ENCODE results near the gene EXOC6B. TPM values are rescaled to one million over a fixed set of nuclear protein-coding genes. Genes with fewer than 3 reads are reported as not detected.

Gene EXOC6B
- total and polyA plus RNA-seq, 9 of the 15 experiments (the other 6 are each of a cell fraction or from before 2014, with no cell fraction given): 0.28 to 4.2 (median 2.0) TPM

DNA sequence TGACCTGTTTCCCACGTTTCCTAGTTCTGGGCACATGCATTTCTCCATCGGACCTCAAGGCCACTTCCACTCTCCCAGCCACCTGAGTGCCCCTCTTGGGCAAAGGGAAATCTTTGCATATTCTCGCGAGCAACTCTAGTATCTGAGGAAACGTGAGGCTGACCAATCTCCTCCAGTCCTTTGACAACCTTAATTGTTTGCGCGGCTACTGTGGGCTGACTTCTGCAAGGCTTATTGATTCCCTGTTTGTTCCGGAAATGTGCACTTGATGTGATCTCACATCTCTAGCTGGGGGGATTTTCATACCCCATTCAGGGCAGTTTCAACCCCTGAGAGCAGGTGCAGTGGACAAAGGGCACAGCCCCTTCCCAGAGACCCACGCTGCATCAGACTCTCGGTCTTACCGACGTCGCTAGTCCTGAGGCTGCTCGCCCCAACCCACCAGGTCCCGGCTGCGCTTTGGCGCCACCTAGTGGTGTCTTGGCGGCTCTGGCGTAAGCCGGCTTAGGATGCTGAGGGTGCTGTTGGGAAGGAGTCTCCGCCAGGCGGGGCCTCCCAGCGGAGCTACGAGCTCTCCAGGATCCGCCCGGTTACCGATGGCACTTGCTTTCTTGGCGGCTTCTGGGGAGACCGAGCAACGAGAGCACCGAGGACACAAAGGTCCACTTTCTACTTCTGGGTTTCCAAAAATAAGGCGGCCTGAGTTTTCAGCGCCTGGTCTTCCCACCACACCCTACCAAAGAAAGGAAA lies 36.6 kb upstream of the EXOC6B start (continued):
- TF ChIP-seq, protein P1, sequence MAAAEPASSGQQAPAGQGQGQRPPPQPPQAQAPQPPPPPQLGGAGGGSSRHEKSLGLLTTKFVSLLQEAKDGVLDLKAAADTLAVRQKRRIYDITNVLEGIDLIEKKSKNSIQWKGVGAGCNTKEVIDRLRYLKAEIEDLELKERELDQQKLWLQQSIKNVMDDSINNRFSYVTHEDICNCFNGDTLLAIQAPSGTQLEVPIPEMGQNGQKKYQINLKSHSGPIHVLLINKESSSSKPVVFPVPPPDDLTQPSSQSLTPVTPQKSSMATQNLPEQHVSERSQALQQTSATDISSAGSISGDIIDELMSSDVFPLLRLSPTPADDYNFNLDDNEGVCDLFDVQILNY (CRISPR knock-in tag; IDR thresholded peaks at IDR 0.05): no peak
- TF ChIP-seq, protein P2, sequence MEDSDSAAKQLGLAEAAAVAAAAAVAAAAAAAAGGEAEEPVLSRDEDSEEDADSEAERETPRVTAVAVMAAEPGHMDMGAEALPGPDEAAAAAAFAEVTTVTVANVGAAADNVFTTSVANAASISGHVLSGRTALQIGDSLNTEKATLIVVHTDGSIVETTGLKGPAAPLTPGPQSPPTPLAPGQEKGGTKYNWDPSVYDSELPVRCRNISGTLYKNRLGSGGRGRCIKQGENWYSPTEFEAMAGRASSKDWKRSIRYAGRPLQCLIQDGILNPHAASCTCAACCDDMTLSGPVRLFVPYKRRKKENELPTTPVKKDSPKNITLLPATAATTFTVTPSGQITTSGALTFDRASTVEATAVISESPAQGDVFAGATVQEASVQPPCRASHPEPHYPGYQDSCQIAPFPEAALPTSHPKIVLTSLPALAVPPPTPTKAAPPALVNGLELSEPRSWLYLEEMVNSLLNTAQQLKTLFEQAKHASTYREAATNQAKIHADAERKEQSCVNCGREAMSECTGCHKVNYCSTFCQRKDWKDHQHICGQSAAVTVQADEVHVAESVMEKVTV (CRISPR knock-in tag; IDR thresholded peaks at IDR 0.05): peak; percentile 21; the same call in 1 of the 2 replicates
- TF ChIP-seq, protein P3, sequence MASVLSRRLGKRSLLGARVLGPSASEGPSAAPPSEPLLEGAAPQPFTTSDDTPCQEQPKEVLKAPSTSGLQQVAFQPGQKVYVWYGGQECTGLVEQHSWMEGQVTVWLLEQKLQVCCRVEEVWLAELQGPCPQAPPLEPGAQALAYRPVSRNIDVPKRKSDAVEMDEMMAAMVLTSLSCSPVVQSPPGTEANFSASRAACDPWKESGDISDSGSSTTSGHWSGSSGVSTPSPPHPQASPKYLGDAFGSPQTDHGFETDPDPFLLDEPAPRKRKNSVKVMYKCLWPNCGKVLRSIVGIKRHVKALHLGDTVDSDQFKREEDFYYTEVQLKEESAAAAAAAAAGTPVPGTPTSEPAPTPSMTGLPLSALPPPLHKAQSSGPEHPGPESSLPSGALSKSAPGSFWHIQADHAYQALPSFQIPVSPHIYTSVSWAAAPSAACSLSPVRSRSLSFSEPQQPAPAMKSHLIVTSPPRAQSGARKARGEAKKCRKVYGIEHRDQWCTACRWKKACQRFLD (CRISPR knock-in tag; IDR thresholded peaks at IDR 0.05): no peak
- TF ChIP-seq, protein P4, sequence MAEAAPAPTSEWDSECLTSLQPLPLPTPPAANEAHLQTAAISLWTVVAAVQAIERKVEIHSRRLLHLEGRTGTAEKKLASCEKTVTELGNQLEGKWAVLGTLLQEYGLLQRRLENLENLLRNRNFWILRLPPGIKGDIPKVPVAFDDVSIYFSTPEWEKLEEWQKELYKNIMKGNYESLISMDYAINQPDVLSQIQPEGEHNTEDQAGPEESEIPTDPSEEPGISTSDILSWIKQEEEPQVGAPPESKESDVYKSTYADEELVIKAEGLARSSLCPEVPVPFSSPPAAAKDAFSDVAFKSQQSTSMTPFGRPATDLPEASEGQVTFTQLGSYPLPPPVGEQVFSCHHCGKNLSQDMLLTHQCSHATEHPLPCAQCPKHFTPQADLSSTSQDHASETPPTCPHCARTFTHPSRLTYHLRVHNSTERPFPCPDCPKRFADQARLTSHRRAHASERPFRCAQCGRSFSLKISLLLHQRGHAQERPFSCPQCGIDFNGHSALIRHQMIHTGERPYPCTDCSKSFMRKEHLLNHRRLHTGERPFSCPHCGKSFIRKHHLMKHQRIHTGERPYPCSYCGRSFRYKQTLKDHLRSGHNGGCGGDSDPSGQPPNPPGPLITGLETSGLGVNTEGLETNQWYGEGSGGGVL (CRISPR knock-in tag; IDR thresholded peaks at IDR 0.05): no peak
- TF ChIP-seq MXI1 (IDR thresholded peaks at IDR 0.05; ENCODE audit: low read depth, low read length) (no peak), ELF1 (tag; IDR thresholded peaks at IDR 0.05) (no peak), ZNF785 (CRISPR knock-in tag; IDR thresholded peaks at IDR 0.05) (no peak), ZNF384 (IDR thresholded peaks at IDR 0.05; ENCODE audit: low read depth, low read length) (peak; percentile 9; the same call in 1 of the 2 replicates), KLF16 (IDR thresholded peaks at IDR 0.05) (0 out of 2 replicates have a peak, but pooled peaks have one; percentile 56), ZNF780A (CRISPR knock-in tag; IDR thresholded peaks at IDR 0.05) (no peak), SMARCE1 (IDR thresholded peaks at IDR 0.05) (peak; percentile 60; the same call in 1 of the 2 replicates), RBM22 (IDR thresholded peaks at IDR 0.05; ENCODE audit: low read depth, low read length, poor library complexity, severe bottlenecking) (no peak), NBN (IDR thresholded peaks at IDR 0.05; ENCODE audit: low read depth) (no peak), ZNF274 (IDR thresholded peaks at IDR 0.05; ENCODE audit: borderline replicate concordance, low read depth, low read length) (no peak), ZNF121 (CRISPR knock-in tag; conservative IDR thresholded peaks at IDR 0.05) (no peak), MYNN (IDR thresholded peaks at IDR 0.05) (no peak), MYNN (CRISPR knock-in tag; IDR thresholded peaks at IDR 0.05) (no peak), PHB2 (IDR thresholded peaks at IDR 0.05; ENCODE audit: low read depth) (no peak), ZNF133 (CRISPR knock-in tag; IDR thresholded peaks at IDR 0.05) (no peak), ARID2 (IDR thresholded peaks at IDR 0.05) (no peak)
- TF ChIP-seq, protein P5, sequence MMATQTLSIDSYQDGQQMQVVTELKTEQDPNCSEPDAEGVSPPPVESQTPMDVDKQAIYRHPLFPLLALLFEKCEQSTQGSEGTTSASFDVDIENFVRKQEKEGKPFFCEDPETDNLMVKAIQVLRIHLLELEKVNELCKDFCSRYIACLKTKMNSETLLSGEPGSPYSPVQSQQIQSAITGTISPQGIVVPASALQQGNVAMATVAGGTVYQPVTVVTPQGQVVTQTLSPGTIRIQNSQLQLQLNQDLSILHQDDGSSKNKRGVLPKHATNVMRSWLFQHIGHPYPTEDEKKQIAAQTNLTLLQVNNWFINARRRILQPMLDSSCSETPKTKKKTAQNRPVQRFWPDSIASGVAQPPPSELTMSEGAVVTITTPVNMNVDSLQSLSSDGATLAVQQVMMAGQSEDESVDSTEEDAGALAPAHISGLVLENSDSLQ (IDR thresholded peaks at IDR 0.05): no peak
- TF ChIP-seq, protein P6, sequence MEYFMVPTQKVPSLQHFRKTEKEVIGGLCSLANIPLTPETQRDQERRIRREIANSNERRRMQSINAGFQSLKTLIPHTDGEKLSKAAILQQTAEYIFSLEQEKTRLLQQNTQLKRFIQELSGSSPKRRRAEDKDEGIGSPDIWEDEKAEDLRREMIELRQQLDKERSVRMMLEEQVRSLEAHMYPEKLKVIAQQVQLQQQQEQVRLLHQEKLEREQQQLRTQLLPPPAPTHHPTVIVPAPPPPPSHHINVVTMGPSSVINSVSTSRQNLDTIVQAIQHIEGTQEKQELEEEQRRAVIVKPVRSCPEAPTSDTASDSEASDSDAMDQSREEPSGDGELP (CRISPR knock-in tag; IDR thresholded peaks at IDR 0.05; ENCODE audit: borderline replicate concordance): peak; percentile 52; the same call in 1 of the 2 replicates

All from K562 (cell line).